H9 (cell line): ENCODE data around the gene ZSWIM5. TPM values are rescaled to one million over a fixed set of nuclear protein-coding genes. Genes with fewer than 3 reads are reported as not detected.

Source experiments
- DNase-seq: peaks from one replicate; pipeline ENCODE4 v3.0.0-alpha.2; 2017
- H2AFZ ChIP-seq: one replicate; pipeline ENCODE4 v1.6.1; 2013; ENCODE audit warnings: mild to moderate bottlenecking, low read length, control low read depth, moderate library complexity
- H2AK5ac ChIP-seq: 2 replicates; pipeline ENCODE4 v1.6.1; 2013; ENCODE audit warnings: low read length, control low read depth, mixed read lengths; ENCODE audit not compliant: insufficient read length
- H2BK120ac ChIP-seq: one replicate; pipeline ENCODE4 v1.6.1; 2013; ENCODE audit warnings: low read depth, mild to moderate bottlenecking, low read length, control low read depth, inconsistent platforms; ENCODE audit not compliant: poor library complexity, severe bottlenecking
- H2BK12ac ChIP-seq: 2 replicates; pipeline ENCODE4 v1.6.1; 2013; ENCODE audit warnings: low read length, control low read depth, mixed read lengths, low read depth; ENCODE audit not compliant: insufficient read length
- H2BK15ac ChIP-seq: 2 replicates; pipeline ENCODE4 v1.6.1; 2013; ENCODE audit warnings: low read depth, low read length, control low read depth
- H2BK20ac ChIP-seq: one replicate; pipeline ENCODE4 v1.6.1; 2013; ENCODE audit warnings: low read depth, mild to moderate bottlenecking, low read length, control low read depth, inconsistent platforms; ENCODE audit not compliant: poor library complexity, severe bottlenecking
- H2BK5ac ChIP-seq: 2 replicates; pipeline ENCODE4 v1.6.1; 2013; ENCODE audit warnings: low read length, control low read depth, mixed read lengths; ENCODE audit not compliant: insufficient read length
- H3K14ac ChIP-seq: 2 replicates; pipeline ENCODE4 v1.6.1; 2013; ENCODE audit warnings: low read length, control low read depth; ENCODE audit not compliant: insufficient read depth
- H3K18ac ChIP-seq: 2 replicates; pipeline ENCODE4 v1.6.1; 2013; ENCODE audit warnings: low read depth, mild to moderate bottlenecking, mixed read lengths, low read length, control low read depth; ENCODE audit not compliant: insufficient read length
- H3K23ac ChIP-seq: 2 replicates; pipeline ENCODE4 v1.6.1; 2013; ENCODE audit warnings: low read length, control low read depth, mixed read lengths, low read depth; ENCODE audit not compliant: insufficient read length
- H3K23me2 ChIP-seq: 2 replicates; pipeline ENCODE4 v1.6.1; 2013; ENCODE audit warnings: low read depth, mild to moderate bottlenecking, mixed read lengths, low read length, control low read depth; ENCODE audit not compliant: insufficient read length, poor library complexity, severe bottlenecking
- H3K27ac ChIP-seq: 2 replicates; pipeline ENCODE4 v1.5.1; 2013; ENCODE audit warnings: low read length, control low read depth, mixed read lengths, low read depth; ENCODE audit not compliant: insufficient read length
- H3K27me3 ChIP-seq: 2 replicates; pipeline ENCODE4 v1.6.1; 2013; ENCODE audit warnings: low read length, control low read depth, inconsistent platforms; ENCODE audit not compliant: insufficient read depth
- H3K4ac ChIP-seq: 2 replicates; pipeline ENCODE4 v1.6.1; 2013; ENCODE audit warnings: low read depth, mild to moderate bottlenecking, control low read depth, inconsistent platforms, low read length, moderate library complexity
- H3K4me1 ChIP-seq: 2 replicates; pipeline ENCODE4 v1.6.1; 2013; ENCODE audit warnings: low read length, control low read depth, inconsistent platforms; ENCODE audit not compliant: insufficient read depth
- H3K4me2 ChIP-seq: 2 replicates; pipeline ENCODE4 v1.6.1; 2013; ENCODE audit warnings: low read length, control low read depth, mixed read lengths; ENCODE audit not compliant: insufficient read length, insufficient read depth
- H3K56ac ChIP-seq: 2 replicates; pipeline ENCODE4 v1.6.1; 2013; ENCODE audit warnings: low read depth, mild to moderate bottlenecking, mixed read lengths, low read length, control low read depth; ENCODE audit not compliant: insufficient read length
- H3K79me1 ChIP-seq: 2 replicates; pipeline ENCODE4 v1.6.1; 2013; ENCODE audit warnings: low read depth, mild to moderate bottlenecking, moderate library complexity, low read length, control low read depth, inconsistent platforms; ENCODE audit not compliant: insufficient read depth, poor library complexity, severe bottlenecking
- H3K79me2 ChIP-seq: 2 replicates; pipeline ENCODE4 v1.6.1; 2013; ENCODE audit warnings: low read length, control low read depth, inconsistent platforms; ENCODE audit not compliant: insufficient read depth
- H3K9ac ChIP-seq: 2 replicates; pipeline ENCODE4 v1.6.1; 2013; ENCODE audit warnings: low read length, control low read depth, mixed read lengths; ENCODE audit not compliant: insufficient read length; ENCODE audit errors: extremely low read depth
- H3K9me3 ChIP-seq: one replicate; pipeline ENCODE4 v1.6.1; 2013; ENCODE audit warnings: low read depth, low read length, inconsistent platforms; ENCODE audit not compliant: control insufficient read depth
- H3T11ph ChIP-seq: one replicate; pipeline ENCODE4 v1.6.1; 2013; ENCODE audit warnings: mild to moderate bottlenecking, low read length, control low read depth, inconsistent platforms
- H4K20me1 ChIP-seq: one replicate; pipeline ENCODE4 v1.6.1; 2013; ENCODE audit not compliant: control insufficient read depth, insufficient read length, insufficient read depth
- H4K5ac ChIP-seq: 2 replicates; pipeline ENCODE4 v1.6.1; 2013; ENCODE audit warnings: low read depth, mild to moderate bottlenecking, mixed read lengths, low read length, control low read depth; ENCODE audit not compliant: insufficient read length
- H4K8ac ChIP-seq: replicated peaks from 2 replicates; pipeline ENCODE4 v1.6.1; 2013; ENCODE audit warnings: low read length, control low read depth, mixed read lengths, low read depth; ENCODE audit not compliant: insufficient read length
- H4K91ac ChIP-seq: 2 replicates; pipeline ENCODE4 v1.6.1; 2013; ENCODE audit warnings: low read depth, mild to moderate bottlenecking, moderate library complexity, mixed read lengths, low read length, control low read depth; ENCODE audit not compliant: insufficient read length
- H3K27ac Mint-ChIP-seq, 3 experiments: 2 replicates in 2 of 3; 3 replicates in 1 of 3; pipeline ENCODE4 v1.8.0; 2020 to 2021; ENCODE audit warnings: mixed read lengths in 3 of 3, mild to moderate bottlenecking in 1 of 3, moderate library complexity in 1 of 3
- H3K27me3 Mint-ChIP-seq: 2 replicates; pipeline ENCODE4 v1.8.0; 2021; ENCODE audit warnings: low read depth, mild to moderate bottlenecking, moderate library complexity, mixed read lengths
- H3K36me3 Mint-ChIP-seq, 3 experiments: 2 replicates in 2 of 3; 3 replicates in 1 of 3; pipeline ENCODE4 v1.8.0; 2020 to 2021; ENCODE audit warnings: low read depth in 3 of 3, mixed read lengths in 3 of 3; ENCODE audit not compliant: insufficient read depth in 1 of 3
- H3K4me1 Mint-ChIP-seq, 2 experiments: 2 replicates each; pipeline ENCODE4 v1.8.0; 2020; ENCODE audit warnings: mixed read lengths in 2 of 2
- H3K4me3 Mint-ChIP-seq, 2 experiments: 2 replicates in 1 of 2; 3 replicates in 1 of 2; pipeline ENCODE4 v1.8.0; 2020 to 2021; ENCODE audit warnings: mild to moderate bottlenecking in 2 of 2, mixed read lengths in 2 of 2, moderate library complexity in 1 of 2
- H3K9me3 Mint-ChIP-seq, 2 experiments: 2 replicates in 1 of 2; 3 replicates in 1 of 2; pipeline ENCODE4 v1.8.0; 2020; ENCODE audit warnings: mild to moderate bottlenecking in 2 of 2, mixed read lengths in 2 of 2, moderate library complexity in 1 of 2
- total RNA-seq: library from RNA; stranded (reverse); gene quantifications from 2 replicates; pipeline ENCODE4 v1.2.1, GENCODE V29; 2021
- TF ChIP-seq, protein P1 (sequence below): fragments of 200-600 bp; sonication (generic); conservative IDR thresholded peaks from 3 replicates; pipeline ENCODE4 v1.8.0; 2021; ENCODE audit warnings: antibody characterized with exemption, mild to moderate bottlenecking

ZSWIM5 gene
- total RNA-seq, 1 experiment from 2014 or later = 3.5 TPM

DNA sequence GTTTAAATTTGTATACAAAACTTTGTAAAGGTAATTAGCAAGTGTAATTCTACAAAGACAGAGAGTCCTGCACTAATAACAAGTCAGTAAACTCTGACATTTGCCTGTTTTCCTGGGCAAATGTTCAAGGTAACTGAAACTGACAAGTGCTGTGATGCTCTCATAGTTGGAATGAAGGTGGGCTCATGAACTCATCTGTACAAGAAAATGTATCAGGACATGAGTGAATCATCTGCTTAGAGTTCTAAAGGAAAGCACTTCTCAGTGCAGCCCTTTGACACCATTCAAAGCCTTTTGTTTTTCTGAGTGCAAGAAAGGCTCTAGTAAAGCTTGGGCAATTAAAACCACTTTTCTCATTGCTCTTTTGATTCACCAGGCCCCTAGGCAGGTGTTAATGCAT, 102.9 kb downstream of the ZSWIM5 start:
- H3K79me1 ChIP-seq = no peaks in the 10 kb centered on the region
- peaks cover 3% of the 10 kb centered on the region; the same call in 1 of the 2 replicates for H3K27me3 Mint-ChIP-seq

More for the DNA sequence above, 102.9 kb downstream of the ZSWIM5 start:
- H3K23me2 ChIP-seq = no peaks in the 10 kb centered on the region
- H2BK20ac ChIP-seq = no peak overlapping the region
- H4K5ac ChIP-seq = no peak overlapping the region
- H3K23ac ChIP-seq = no peak overlapping the region
- no peaks in the 10 kb centered on the region for H3K9me3 ChIP-seq
- no peak overlapping the region for H2AFZ ChIP-seq
- no peaks in the 10 kb centered on the region for H4K20me1 ChIP-seq
- TF ChIP-seq, protein P1, sequence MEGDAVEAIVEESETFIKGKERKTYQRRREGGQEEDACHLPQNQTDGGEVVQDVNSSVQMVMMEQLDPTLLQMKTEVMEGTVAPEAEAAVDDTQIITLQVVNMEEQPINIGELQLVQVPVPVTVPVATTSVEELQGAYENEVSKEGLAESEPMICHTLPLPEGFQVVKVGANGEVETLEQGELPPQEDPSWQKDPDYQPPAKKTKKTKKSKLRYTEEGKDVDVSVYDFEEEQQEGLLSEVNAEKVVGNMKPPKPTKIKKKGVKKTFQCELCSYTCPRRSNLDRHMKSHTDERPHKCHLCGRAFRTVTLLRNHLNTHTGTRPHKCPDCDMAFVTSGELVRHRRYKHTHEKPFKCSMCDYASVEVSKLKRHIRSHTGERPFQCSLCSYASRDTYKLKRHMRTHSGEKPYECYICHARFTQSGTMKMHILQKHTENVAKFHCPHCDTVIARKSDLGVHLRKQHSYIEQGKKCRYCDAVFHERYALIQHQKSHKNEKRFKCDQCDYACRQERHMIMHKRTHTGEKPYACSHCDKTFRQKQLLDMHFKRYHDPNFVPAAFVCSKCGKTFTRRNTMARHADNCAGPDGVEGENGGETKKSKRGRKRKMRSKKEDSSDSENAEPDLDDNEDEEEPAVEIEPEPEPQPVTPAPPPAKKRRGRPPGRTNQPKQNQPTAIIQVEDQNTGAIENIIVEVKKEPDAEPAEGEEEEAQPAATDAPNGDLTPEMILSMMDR = no peak
- no peak overlapping the region for H3T11ph ChIP-seq
- no peak overlapping the region for H2BK12ac ChIP-seq
- no peak overlapping the region for H2BK15ac ChIP-seq
- no peak overlapping the region for H2BK5ac ChIP-seq
- H2BK120ac ChIP-seq = no peak overlapping the region
- H2AK5ac ChIP-seq = no peak overlapping the region
- H3K4me3 Mint-ChIP-seq = no peak overlapping the region
- H3K36me3 Mint-ChIP-seq = peaks cover 15 to 21% (median 17%) of the 10 kb centered on the region in 3 experiments
- H3K27ac Mint-ChIP-seq = no peak overlapping the region
- no peak overlapping the region for H4K91ac ChIP-seq
- no peaks in the 10 kb centered on the region for H3K79me2 ChIP-seq
- no peak overlapping the region for H3K27ac ChIP-seq
- H3K56ac ChIP-seq = no peak overlapping the region
- H3K4me1 Mint-ChIP-seq = no peaks in the 10 kb centered on the region
- H3K18ac ChIP-seq = no peak overlapping the region
- no peak overlapping the region for H3K9ac ChIP-seq
- H4K8ac ChIP-seq = no peak overlapping the region
- no peak overlapping the region for H3K4me2 ChIP-seq
- H3K14ac ChIP-seq = no peak overlapping the region
- DNase-seq = no peak
- H3K4me1 ChIP-seq = no peaks in the 10 kb centered on the region
- peaks cover 29 to 30% of the 10 kb centered on the region in 2 experiments for H3K9me3 Mint-ChIP-seq
- no peaks in the 10 kb centered on the region for H3K27me3 ChIP-seq
- no peak overlapping the region for H3K4ac ChIP-seq
